Measurements from ENCODE around the gene TNIP1.

Gene TNIP1

DNA sequence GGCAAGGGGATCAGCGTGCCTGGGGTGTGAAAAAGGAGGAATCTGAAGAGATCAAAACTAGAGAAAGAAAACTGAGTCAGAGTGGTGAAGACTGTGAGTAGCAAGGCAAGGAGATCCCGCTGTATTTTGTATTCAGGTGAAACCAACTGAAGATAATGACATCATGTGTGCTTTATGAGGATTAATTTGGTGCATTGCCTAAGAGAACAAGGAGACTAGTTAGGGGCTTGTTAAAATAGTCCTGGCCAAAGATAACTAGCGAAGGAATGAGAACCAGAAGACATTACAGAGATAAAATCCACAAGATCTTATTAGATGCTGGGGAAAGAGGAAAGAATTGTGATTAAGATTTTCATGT lies 77.4 kb downstream of the TNIP1 start:
- Mint-ChIP-seq H3K36me3 (no peaks in the 10 kb centered on the region), H3K9me3 (no peaks in the 10 kb centered on the region), H3K4me3 (no peak overlapping the region), H3K27ac (no peak overlapping the region), H3K27me3 (peaks cover 11% of the 10 kb centered on the region), H3K4me1 (no peaks in the 10 kb centered on the region)
- DNase-seq (ENCODE audit: low spot score in 2 of 2) (no peak), ATAC-seq (ENCODE audit: low read depth) (no peak)

GRCh38 chr5:151002681-151003502 lies 77.9 kb downstream of the TNIP1 start:
- no peak for DNase-seq (ENCODE audit: low spot score in 2 of 2)
- no peak overlapping the region for H3K4me3 Mint-ChIP-seq
- no peak for ATAC-seq (ENCODE audit: low read depth)
- H3K36me3 Mint-ChIP-seq, result no peaks in the 10 kb centered on the region
- H3K4me1 Mint-ChIP-seq, result no peaks in the 10 kb centered on the region
- peaks cover 11% of the 10 kb centered on the region for H3K27me3 Mint-ChIP-seq
- H3K9me3 Mint-ChIP-seq, result no peaks in the 10 kb centered on the region
- no peak overlapping the region for H3K27ac Mint-ChIP-seq

DNA sequence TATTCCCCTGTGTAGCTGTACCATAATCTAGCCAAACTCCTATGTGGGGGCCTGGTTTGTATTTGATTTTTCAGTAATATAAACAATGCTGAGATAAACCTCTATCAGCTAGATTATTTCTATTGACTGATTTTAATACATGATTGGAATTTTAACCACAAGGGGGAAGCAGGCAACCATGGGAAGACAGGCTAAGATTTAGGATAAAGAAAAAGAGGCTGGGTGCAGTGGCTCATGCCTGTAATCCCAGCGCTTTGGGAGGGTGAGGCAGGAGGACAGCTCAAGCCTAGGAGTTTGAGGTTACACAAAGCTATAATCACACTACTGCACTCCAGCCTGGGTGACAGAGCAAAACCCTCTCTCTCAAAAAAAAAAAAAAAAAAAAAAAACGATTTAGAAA lies 78.6 kb downstream of the TNIP1 start:
- H3K4me3 Mint-ChIP-seq, result no peak overlapping the region
- ATAC-seq (ENCODE audit: low read depth) (no peak), DNase-seq (ENCODE audit: low spot score in 2 of 2) (no peak)
- peaks cover 11% of the 10 kb centered on the region for H3K27me3 Mint-ChIP-seq
- no peak overlapping the region for H3K27ac Mint-ChIP-seq
- H3K4me1 Mint-ChIP-seq, result no peaks in the 10 kb centered on the region
- no peaks in the 10 kb centered on the region for H3K9me3 Mint-ChIP-seq
- H3K36me3 Mint-ChIP-seq, result no peaks in the 10 kb centered on the region

DNA sequence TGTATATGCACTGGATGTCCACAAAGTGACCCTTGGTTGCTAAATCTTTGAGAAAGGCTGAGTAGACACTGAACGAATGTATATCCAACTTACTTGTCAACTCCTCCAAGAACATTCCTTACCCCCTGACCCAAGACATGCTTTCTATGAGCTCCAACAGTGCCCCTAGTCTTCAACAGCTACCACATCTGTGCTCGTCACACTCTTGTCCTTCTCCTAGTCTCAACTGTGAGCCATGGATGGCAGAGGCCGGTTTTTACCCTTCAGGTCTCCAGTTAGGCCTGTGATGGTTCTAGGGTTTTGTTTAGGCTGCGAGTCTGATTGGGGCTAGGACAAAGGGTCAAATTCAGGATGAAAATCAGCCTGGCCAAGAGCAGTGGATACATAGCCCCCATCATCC lies 79.4 kb downstream of the TNIP1 start:
- DNase-seq (ENCODE audit: low spot score in 2 of 2) (no peak), ATAC-seq (ENCODE audit: low read depth) (no peak)
- Mint-ChIP-seq H3K4me1 (no peaks in the 10 kb centered on the region), H3K9me3 (no peaks in the 10 kb centered on the region), H3K36me3 (no peaks in the 10 kb centered on the region), H3K27me3 (peaks cover 9% of the 10 kb centered on the region), H3K27ac (no peak overlapping the region), H3K4me3 (no peak overlapping the region)

- no peak overlapping the region for H3K27ac Mint-ChIP-seq
- H3K9me3 Mint-ChIP-seq, result peaks cover 1% of the 10 kb centered on the region
- H3K4me1 Mint-ChIP-seq, result no peaks in the 10 kb centered on the region
- ATAC-seq (ENCODE audit: low read depth) (no peak), DNase-seq (ENCODE audit: low spot score in 2 of 2) (no peak)
- peaks cover 7% of the 10 kb centered on the region for H3K27me3 Mint-ChIP-seq
- no peaks in the 10 kb centered on the region for H3K36me3 Mint-ChIP-seq
- no peak overlapping the region for H3K4me3 Mint-ChIP-seq
Measured at GRCh38 chr5:150999704-151000442, 81.0 kb downstream of the TNIP1 start.

GRCh38 chr5:150993826-150994412 lies 86.9 kb downstream of the TNIP1 start:
- peaks cover 6% of the 10 kb centered on the region for H3K36me3 Mint-ChIP-seq
- no peak overlapping the region for H3K4me3 Mint-ChIP-seq
- H3K4me1 Mint-ChIP-seq, result no peaks in the 10 kb centered on the region
- DNase-seq (ENCODE audit: low spot score in 2 of 2), result no peak
- no peak overlapping the region for H3K27ac Mint-ChIP-seq
- no peaks in the 10 kb centered on the region for H3K27me3 Mint-ChIP-seq
- peaks cover 11% of the 10 kb centered on the region for H3K9me3 Mint-ChIP-seq
- no peak for ATAC-seq (ENCODE audit: low read depth)

DNA sequence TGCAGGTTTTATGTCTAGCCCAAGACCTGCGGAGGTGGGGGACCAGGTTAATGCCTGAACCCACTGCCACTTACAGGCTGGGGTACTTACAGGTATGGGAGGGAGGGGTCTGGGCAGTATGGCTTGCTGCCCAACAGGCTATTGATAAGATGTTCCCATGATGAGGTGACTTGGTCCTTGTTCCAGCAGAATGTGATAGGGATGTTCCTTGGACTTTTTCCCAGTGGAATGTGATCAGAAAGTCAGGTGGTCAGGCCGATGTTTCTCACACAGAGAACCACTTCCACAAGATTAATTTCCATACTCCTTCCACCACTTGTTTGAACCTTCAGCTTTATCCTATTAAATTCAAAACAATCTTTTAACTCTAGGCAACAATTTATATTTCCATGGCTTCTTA lies 87.4 kb downstream of the TNIP1 start:
- ATAC-seq (ENCODE audit: low read depth), result no peak
- Mint-ChIP-seq H3K4me3 (no peak overlapping the region), H3K27me3 (no peaks in the 10 kb centered on the region), H3K27ac (no peak overlapping the region), H3K4me1 (no peaks in the 10 kb centered on the region), H3K36me3 (peaks cover 6% of the 10 kb centered on the region), H3K9me3 (peaks cover 11% of the 10 kb centered on the region)
- DNase-seq (ENCODE audit: low spot score in 2 of 2), result no peak

GRCh38 chr5:150992705-150993104 lies 88.1 kb downstream of the TNIP1 start:
- no peaks in the 10 kb centered on the region for H3K4me1 Mint-ChIP-seq
- ATAC-seq (ENCODE audit: low read depth), result no peak
- no peak overlapping the region for H3K4me3 Mint-ChIP-seq
- no peak overlapping the region for H3K27ac Mint-ChIP-seq
- H3K9me3 Mint-ChIP-seq, result peaks cover 11% of the 10 kb centered on the region
- peaks cover 6% of the 10 kb centered on the region for H3K36me3 Mint-ChIP-seq
- DNase-seq (ENCODE audit: low spot score in 2 of 2), result no peak
- H3K27me3 Mint-ChIP-seq, result no peaks in the 10 kb centered on the region

DNA sequence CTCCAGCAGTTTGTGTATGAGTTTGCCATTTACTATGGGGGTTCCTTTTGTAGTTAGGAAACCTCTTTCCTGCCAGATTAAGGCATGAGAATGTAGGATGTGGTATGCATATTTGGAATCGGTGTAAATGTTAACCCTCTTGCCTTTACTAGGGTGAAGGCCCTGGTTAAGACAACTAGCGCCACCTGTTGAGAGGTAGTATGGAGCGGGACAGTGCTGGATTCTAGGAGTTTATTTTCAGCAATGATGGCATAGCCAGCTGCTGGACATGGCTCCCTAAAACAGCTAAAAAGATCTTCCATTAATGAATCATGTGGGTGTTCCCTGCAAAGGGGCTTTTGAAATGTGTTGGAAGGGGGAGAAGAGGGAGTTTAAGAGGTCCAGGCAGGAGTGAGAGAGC lies 91.1 kb downstream of the TNIP1 start:
- Mint-ChIP-seq H3K4me3 (no peak overlapping the region), H3K27me3 (no peaks in the 10 kb centered on the region), H3K4me1 (no peaks in the 10 kb centered on the region), H3K36me3 (peaks cover 6% of the 10 kb centered on the region), H3K9me3 (peaks cover 10% of the 10 kb centered on the region), H3K27ac (no peak overlapping the region)
- ATAC-seq (ENCODE audit: low read depth), result no peak
- DNase-seq (ENCODE audit: low spot score in 2 of 2), result no peak

DNA sequence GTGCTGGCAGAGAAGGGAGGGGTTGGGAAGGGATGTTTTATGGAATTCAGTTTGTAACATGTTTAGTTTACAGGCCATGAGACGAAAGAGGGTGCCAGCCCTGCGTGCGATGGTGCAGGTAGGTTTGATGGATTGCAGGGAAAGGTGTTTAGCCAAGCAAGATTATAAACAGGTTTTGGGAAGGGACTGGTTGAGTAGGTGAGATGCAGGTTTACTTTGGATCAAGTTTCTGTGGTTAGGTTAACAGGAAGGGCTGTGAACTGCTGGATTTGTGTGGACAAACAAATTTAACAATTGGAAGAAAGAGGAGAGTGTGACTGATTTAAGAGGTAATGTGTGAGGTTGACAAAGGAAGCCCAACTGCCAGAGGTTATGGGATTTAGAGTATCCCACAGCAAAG lies 93.1 kb downstream of the TNIP1 start:
- no peak overlapping the region for H3K4me3 Mint-ChIP-seq

More for the DNA sequence above, 93.1 kb downstream of the TNIP1 start:
- peaks cover 9% of the 10 kb centered on the region for H3K36me3 Mint-ChIP-seq
- H3K9me3 Mint-ChIP-seq, result peaks cover 9% of the 10 kb centered on the region
- H3K4me1 Mint-ChIP-seq, result no peaks in the 10 kb centered on the region
- H3K27me3 Mint-ChIP-seq, result peaks cover 3% of the 10 kb centered on the region
- DNase-seq (ENCODE audit: low spot score in 2 of 2) (no peak), ATAC-seq (ENCODE audit: low read depth) (no peak)
- no peak overlapping the region for H3K27ac Mint-ChIP-seq
